Smooth muscle cell (in vitro differentiated cells): ENCODE measurements around the gene POLR3B. TPM values are rescaled to one million over a fixed set of nuclear protein-coding genes. Genes with fewer than 3 reads are reported as not detected.

Experiments
- DNase-seq: peaks from one replicate; lab custom pipeline; 2025; ENCODE audit not compliant: unreplicated experiment; lab: John Stamatoyannopoulos, UW
- H2AFZ ChIP-seq: fragments of 200-600 bp; sonication (generic); 2 replicates; pipeline ENCODE4 v1.6.0; 2016; ENCODE audit warnings: antibody characterized with exemption, low read depth, mild to moderate bottlenecking
- H3F3A ChIP-seq: fragments of 200-600 bp; sonication (generic); 2 replicates; pipeline ENCODE4 v1.6.0; 2017; ENCODE audit warnings: antibody characterized with exemption, low read depth
- H3K27ac ChIP-seq: fragments of 200-600 bp; sonication (generic); 2 replicates; pipeline ENCODE4 v1.5.1; 2016; ENCODE audit warnings: low read depth, mild to moderate bottlenecking
- H3K27me3 ChIP-seq: fragments of 200-600 bp; sonication (generic); 2 replicates; pipeline ENCODE4 v1.6.1; 2016; ENCODE audit warnings: low read depth, mild to moderate bottlenecking
- H3K36me3 ChIP-seq: fragments of 200-600 bp; sonication (generic); 2 replicates; pipeline ENCODE4 v1.5.1; 2016; ENCODE audit warnings: low read depth
- H3K4me1 ChIP-seq: fragments of 200-600 bp; sonication (generic); 2 replicates; pipeline ENCODE4 v1.5.1; 2016; ENCODE audit warnings: low read depth
- H3K4me2 ChIP-seq: fragments of 200-600 bp; sonication (generic); 2 replicates; pipeline ENCODE4 v1.6.0; 2016; ENCODE audit warnings: mild to moderate bottlenecking
- H3K4me3 ChIP-seq: fragments of 200-600 bp; sonication (generic); 2 replicates; pipeline ENCODE4 v1.5.1; 2016; ENCODE audit warnings: mild to moderate bottlenecking
- H3K79me2 ChIP-seq: fragments of 200-600 bp; sonication (generic); 2 replicates; pipeline ENCODE4 v1.6.0; 2016; ENCODE audit warnings: low read depth, mild to moderate bottlenecking
- H3K9ac ChIP-seq: fragments of 200-600 bp; sonication (generic); 2 replicates; pipeline ENCODE4 v1.6.0; 2016; ENCODE audit warnings: low read depth
- H3K9me3 ChIP-seq: fragments of 200-600 bp; sonication (generic); replicated peaks from 2 replicates; pipeline ENCODE4 v1.5.1; 2016; ENCODE audit warnings: low read depth
- H4K20me1 ChIP-seq: fragments of 200-600 bp; sonication (generic); 2 replicates; pipeline ENCODE4 v1.6.0; 2016; ENCODE audit warnings: low read depth
- CTCF ChIP-seq: fragments of 200-600 bp; sonication (generic); IDR thresholded peaks from 2 replicates; pipeline ENCODE4 v1.5.1; 2017; ENCODE audit warnings: borderline replicate concordance, mild to moderate bottlenecking, antibody characterized with exemption; ENCODE audit not compliant: insufficient read depth, poor library complexity, severe bottlenecking
- WGBS: methylation state at CpG from one replicate; pipeline ENCODE4 v1.1.7; 2016; ENCODE audit warnings: low lambda C conversion rate; 5-methylcytosine and 5-hydroxymethylcytosine counted together
- polyA plus RNA-seq: library from polyadenylated mRNA; unstranded; fragments of >200 nt; fragmentation: Nextera tagmentation; extraction: Ambion mirVana; gene quantifications from 2 replicates; pipeline ENCODE4 v1.2.1, GENCODE V29; 2016
- total RNA-seq: library from RNA; depleted of rRNA; stranded (reverse); fragments of >200 nt; gene quantifications from 2 replicates; pipeline ENCODE4 v1.2.3, GENCODE V29; 2014

POLR3B gene
- total and polyA plus RNA-seq, 2 experiments from 2014 or later: 7.3 to 7.5 TPM

- no peaks in the 10 kb centered on the region for H3K9me3 ChIP-seq
- no peaks in the 10 kb centered on the region for H3F3A ChIP-seq
- WGBS: 97% methylated on average over 5 of the region's 5 CpGs
- H3K4me3 ChIP-seq: no peak overlapping the region
- no peaks in the 10 kb centered on the region for H3K27me3 ChIP-seq
- no peak for DNase-seq
- no peaks in the 10 kb centered on the region for H3K36me3 ChIP-seq
- H3K9ac ChIP-seq: no peak overlapping the region
- TF ChIP-seq CTCF: no peak
- peaks cover 35% of the 10 kb centered on the region for H3K4me1 ChIP-seq
- no peak overlapping the region for H3K27ac ChIP-seq
- H2AFZ ChIP-seq: no peak overlapping the region
- H3K4me2 ChIP-seq: no peak overlapping the region
- H4K20me1 ChIP-seq: no peaks in the 10 kb centered on the region
- no peaks in the 10 kb centered on the region for H3K79me2 ChIP-seq
Measured at GRCh38 chr12:106490264-106490663, 132.7 kb downstream of the POLR3B start.

GRCh38 chr12:106492857-106493256 lies 135.3 kb downstream of the POLR3B start:
- H2AFZ ChIP-seq: no peak overlapping the region
- H3K9me3 ChIP-seq: no peaks in the 10 kb centered on the region
- H3K27me3 ChIP-seq: no peaks in the 10 kb centered on the region
- H3F3A ChIP-seq: no peaks in the 10 kb centered on the region
- H3K79me2 ChIP-seq: no peaks in the 10 kb centered on the region
- H3K27ac ChIP-seq: no peak overlapping the region
- H3K9ac ChIP-seq: no peak overlapping the region
- TF ChIP-seq CTCF: no peak
- no peaks in the 10 kb centered on the region for H3K36me3 ChIP-seq
- no peak overlapping the region for H3K4me3 ChIP-seq
- no peak overlapping the region for H3K4me2 ChIP-seq
- no peak for DNase-seq
- H3K4me1 ChIP-seq: peaks cover 35% of the 10 kb centered on the region
- WGBS: 94% methylated on average over 2 of the region's 2 CpGs
- no peaks in the 10 kb centered on the region for H4K20me1 ChIP-seq

GRCh38 chr12:106493531-106493930 lies 136.0 kb downstream of the POLR3B start:
- Histone ChIP-seq H3K9ac (no peak overlapping the region), H2AFZ (no peak overlapping the region), H3K36me3 (no peaks in the 10 kb centered on the region), H3K9me3 (no peaks in the 10 kb centered on the region), H4K20me1 (no peaks in the 10 kb centered on the region), H3K27me3 (no peaks in the 10 kb centered on the region), H3K79me2 (no peaks in the 10 kb centered on the region), H3K4me1 (peaks cover 35% of the 10 kb centered on the region), H3K27ac (no peak overlapping the region), H3K4me2 (no peak overlapping the region), H3F3A (no peaks in the 10 kb centered on the region), H3K4me3 (no peak overlapping the region)
- 91% methylated on average over 4 of the region's 4 CpGs for WGBS
- no peak for DNase-seq
- no peak for TF ChIP-seq CTCF

- Histone ChIP-seq H3K4me2 (no peak overlapping the region), H3K79me2 (no peaks in the 10 kb centered on the region), H3K9ac (no peak overlapping the region), H3K27ac (no peak overlapping the region), H3K4me1 (peaks cover 19% of the 10 kb centered on the region), H3K9me3 (no peaks in the 10 kb centered on the region), H3K27me3 (no peaks in the 10 kb centered on the region), H4K20me1 (no peaks in the 10 kb centered on the region), H3K4me3 (no peak overlapping the region), H2AFZ (no peak overlapping the region), H3K36me3 (no peaks in the 10 kb centered on the region), H3F3A (no peaks in the 10 kb centered on the region)
- no peak for DNase-seq
- 89% methylated on average over 5 of the region's 5 CpGs for WGBS
- TF ChIP-seq CTCF: no peak
Measured at GRCh38 chr12:106495354-106495965, 137.9 kb downstream of the POLR3B start.
